Measurements from ENCODE around the gene CXCL14.
A peak's percentile ranks its signal among the peaks of the same experiment; 100 is the strongest.

CXCL14 gene

GRCh38 chr5:135568246-135568645 is 10.5 kb downstream of the CXCL14 start:
- DNase-seq (ENCODE audit: low read depth in 2 of 2): no peak

- DNase-seq (ENCODE audit: low read depth in 2 of 2): no peak
Observed at GRCh38 chr5:135567661-135568060, 11.1 kb downstream of the CXCL14 start.

GRCh38 chr5:135566422-135567400 is 12.1 kb downstream of the CXCL14 start:
- DNase-seq (ENCODE audit: low read depth in 2 of 2): no peak

- peak; percentile 15 to 47 for DNase-seq (ENCODE audit: low read depth in 2 of 2)
Observed at GRCh38 chr5:135565725-135566421, 12.9 kb downstream of the CXCL14 start.

- DNase-seq (ENCODE audit: low read depth in 2 of 2): no peak
Observed at GRCh38 chr5:135565266-135565665, 13.5 kb downstream of the CXCL14 start.

- DNase-seq (ENCODE audit: low read depth in 2 of 2): no peak
Observed at GRCh38 chr5:135564331-135564730, 14.5 kb downstream of the CXCL14 start.

GRCh38 chr5:135561266-135561665 is 17.5 kb downstream of the CXCL14 start:
- no peak for DNase-seq (ENCODE audit: low read depth in 2 of 2)

- peak; percentile 9 to 21 for DNase-seq (ENCODE audit: low read depth in 2 of 2)
Observed at GRCh38 chr5:135560858-135561257, 17.9 kb downstream of the CXCL14 start.

- DNase-seq (ENCODE audit: low read depth in 2 of 2): no peak
Observed at GRCh38 chr5:135559354-135559753, 19.4 kb downstream of the CXCL14 start.

- no peak for DNase-seq (ENCODE audit: low read depth in 2 of 2)
Observed at GRCh38 chr5:135557076-135557838, 21.5 kb downstream of the CXCL14 start.

GRCh38 chr5:135556620-135557019 is 22.2 kb downstream of the CXCL14 start:
- DNase-seq (ENCODE audit: low read depth in 2 of 2): no peak

GRCh38 chr5:135555530-135555929 is 23.3 kb downstream of the CXCL14 start:
- no peak for DNase-seq (ENCODE audit: low read depth in 2 of 2)

- no peak for DNase-seq (ENCODE audit: low read depth in 2 of 2)
Observed at GRCh38 chr5:135553688-135554462, 24.9 kb downstream of the CXCL14 start.

- peak in 1 of 2 donors; percentile 12 for DNase-seq (ENCODE audit: low read depth in 2 of 2)
Observed at GRCh38 chr5:135551593-135552447, 27.0 kb downstream of the CXCL14 start.

- no peak for DNase-seq (ENCODE audit: low read depth in 2 of 2)
Observed at GRCh38 chr5:135549413-135549812, 29.4 kb downstream of the CXCL14 start.

- DNase-seq (ENCODE audit: low read depth in 2 of 2): no peak
Observed at GRCh38 chr5:135547590-135548254, 31.1 kb downstream of the CXCL14 start.

GRCh38 chr5:135546912-135547311 is 31.9 kb downstream of the CXCL14 start:
- DNase-seq (ENCODE audit: low read depth in 2 of 2): no peak

GRCh38 chr5:135546101-135546500 is 32.7 kb downstream of the CXCL14 start:
- DNase-seq (ENCODE audit: low read depth in 2 of 2): no peak

GRCh38 chr5:135545099-135545498 is 33.7 kb downstream of the CXCL14 start:
- no peak for DNase-seq (ENCODE audit: low read depth in 2 of 2)

Measured in stimulated activated CD8-positive, alpha-beta memory T cell treated with anti-CD3 and anti-CD28 coated beads, Interleukin-7, amount 100 ng/mL, for 1 hour (primary cell).